Medulla oblongata (tissue), 1 donor: ENCODE measurements around the gene DUOX1.

Source experiments
- DNase-seq: peaks from one replicate; pipeline ENCODE4 v3.0.0-alpha.2; 2015; ENCODE audit errors: extremely low spot score

The DUOX1 gene

DNA sequence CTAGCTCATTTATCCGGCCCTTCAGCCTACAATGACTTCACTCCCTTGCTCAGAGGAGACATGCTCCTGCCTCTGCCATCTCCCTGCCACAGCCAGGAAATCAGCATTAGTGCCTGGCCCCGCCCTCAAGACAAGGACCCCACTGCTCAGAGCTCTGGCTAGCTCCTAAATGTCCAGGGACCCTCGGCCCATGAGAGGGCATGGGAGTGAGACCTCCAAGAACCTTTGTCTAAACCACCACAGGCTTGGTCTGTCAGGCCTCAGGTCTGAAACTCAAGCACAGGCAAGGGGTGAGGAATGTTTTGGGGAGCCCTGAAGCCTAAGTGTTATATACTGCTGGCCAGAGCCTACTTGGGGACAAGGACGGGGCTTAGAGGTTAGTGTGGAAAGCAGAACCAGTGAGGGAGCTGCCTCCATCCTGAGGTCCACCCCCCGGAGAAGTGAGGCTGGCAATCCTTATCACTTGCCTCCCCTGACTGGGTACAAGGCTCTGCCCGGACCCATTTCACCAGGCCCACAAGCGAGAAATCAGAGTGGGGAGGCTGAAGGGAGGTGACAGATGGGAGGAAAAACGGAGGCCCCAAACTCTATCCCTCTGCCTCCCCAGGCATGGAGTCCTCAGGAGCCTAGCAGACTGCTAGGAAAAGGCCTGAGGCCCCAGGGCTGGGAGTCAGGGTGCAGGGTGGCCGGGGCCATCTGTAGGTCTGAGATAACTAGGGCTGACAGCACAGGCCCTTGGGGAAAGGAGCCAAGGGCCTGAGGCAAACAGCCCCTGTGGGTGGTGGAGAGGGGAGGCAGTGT, 39.2 kb downstream of the DUOX1 start:
- no peak for DNase-seq

DNA sequence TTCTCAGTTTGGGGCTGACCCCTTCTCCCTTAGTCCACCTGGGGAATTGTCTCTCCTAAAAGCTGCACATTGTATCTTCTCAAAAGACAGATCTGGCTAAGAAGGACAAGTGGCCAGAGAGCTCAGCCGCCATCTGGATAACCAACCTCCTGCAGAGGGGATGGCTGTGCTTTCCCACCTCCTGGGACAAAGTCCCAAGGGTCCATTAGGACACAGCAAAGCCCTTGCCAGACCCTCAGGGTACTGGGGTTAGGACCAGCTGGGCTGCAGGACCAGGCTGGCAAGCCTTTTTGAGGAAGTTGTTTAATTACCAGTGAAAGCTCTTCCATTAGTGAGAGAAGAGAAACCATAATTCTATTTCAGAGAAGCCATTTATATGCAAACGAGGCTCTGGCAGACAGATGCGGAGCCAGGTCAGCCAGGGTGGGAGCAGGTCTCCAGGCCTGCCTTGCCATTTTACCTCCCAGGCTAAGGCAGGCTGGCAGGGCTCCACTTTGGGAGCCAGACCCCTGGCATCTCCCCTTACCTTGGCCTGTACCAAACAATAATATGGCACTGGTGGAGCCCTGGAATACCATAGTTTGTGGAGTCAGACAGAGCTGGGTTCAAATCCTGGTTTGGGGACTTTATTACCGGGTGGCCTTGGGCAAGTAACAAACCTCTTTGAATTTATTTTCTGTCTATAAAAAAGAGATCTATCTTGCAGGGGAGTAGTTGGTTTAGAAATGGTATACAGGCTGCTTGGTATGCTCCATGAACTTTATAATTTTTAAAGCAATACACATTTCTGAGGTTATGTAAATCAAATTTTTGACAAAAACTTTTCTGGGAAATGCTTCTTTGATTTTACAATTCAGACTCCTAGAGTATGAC, 40.0 kb downstream of the DUOX1 start:
- DNase-seq: no peak

DNA sequence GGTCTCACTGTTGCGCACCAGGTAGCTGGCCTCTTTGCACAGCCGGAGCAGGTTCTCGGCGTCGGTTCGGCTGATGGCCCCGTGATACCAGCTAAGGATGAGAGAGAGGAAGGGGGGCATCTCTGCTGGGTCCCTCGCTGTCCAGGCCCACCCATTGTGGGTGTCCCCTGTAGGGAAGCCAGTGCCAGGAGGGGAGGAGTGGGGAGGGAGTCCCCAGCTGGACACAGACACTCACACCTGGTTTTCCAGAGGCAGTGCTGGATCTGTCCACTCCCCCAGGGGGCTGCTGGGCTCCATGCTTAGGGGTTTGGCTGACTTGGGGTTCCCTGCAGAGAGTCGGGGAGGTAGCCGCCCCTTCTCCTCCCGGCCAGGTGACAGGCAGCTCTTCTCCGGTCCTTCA, 42.1 kb downstream of the DUOX1 start:
- no peak for DNase-seq

DNA sequence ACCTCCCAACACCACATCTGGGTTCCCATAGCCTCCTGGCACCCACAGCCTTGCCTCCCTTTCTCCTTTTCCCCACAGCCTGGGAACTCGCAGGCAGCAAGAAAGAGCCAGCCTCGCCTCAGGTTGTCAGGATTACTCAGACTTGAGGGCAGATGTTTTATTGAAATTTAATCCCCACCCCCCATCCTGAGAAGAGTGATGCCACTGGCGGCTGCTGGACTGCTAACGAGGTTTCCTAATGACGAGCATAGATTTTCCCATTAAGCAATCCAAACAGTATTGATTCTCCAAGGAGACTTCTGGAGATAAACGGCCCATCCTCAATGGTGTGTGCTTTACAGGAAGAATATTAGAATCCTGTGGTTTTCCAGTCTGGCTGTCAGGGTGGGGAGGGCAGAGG, 44.3 kb downstream of the DUOX1 start:
- no peak for DNase-seq

DNA sequence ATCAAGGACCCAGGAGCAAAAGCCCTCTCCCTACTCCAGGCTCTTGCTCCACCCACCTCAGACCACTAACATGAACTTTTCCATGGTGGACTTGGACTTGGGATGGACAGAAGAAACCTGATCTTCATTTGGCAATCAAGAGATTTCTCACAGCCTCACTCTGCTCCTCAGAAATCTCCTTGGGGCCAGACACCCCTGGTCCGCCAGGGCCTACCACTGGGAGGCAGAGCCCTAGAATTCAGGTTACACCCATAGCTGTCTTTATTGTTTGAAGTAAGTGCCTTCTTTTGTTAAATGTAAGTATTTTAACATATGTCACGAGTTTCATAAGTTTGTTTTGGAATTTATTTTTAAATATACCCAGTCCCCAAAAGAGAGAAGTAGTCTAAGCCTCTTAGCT, 44.8 kb downstream of the DUOX1 start:
- no peak for DNase-seq

DNA sequence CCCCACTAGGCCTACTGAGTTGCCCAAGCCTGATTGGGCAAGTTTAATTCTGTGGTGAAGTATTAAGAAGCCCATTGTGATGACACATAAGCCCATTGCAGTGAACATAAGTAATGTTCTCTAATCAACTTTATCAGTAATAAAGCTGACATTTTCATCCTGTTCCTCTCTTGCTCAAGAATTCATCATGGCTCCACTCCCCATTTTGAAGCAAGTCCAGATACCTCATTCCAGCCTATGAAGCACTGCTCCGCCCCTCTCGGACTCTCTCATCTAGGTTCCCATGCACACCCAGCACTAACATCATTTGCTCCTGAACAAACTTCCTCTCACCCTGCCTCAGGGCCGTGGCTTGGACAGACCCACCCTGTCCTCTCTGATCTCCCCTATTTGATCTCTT, 47.5 kb downstream of the DUOX1 start:
- no peak for DNase-seq

DNA sequence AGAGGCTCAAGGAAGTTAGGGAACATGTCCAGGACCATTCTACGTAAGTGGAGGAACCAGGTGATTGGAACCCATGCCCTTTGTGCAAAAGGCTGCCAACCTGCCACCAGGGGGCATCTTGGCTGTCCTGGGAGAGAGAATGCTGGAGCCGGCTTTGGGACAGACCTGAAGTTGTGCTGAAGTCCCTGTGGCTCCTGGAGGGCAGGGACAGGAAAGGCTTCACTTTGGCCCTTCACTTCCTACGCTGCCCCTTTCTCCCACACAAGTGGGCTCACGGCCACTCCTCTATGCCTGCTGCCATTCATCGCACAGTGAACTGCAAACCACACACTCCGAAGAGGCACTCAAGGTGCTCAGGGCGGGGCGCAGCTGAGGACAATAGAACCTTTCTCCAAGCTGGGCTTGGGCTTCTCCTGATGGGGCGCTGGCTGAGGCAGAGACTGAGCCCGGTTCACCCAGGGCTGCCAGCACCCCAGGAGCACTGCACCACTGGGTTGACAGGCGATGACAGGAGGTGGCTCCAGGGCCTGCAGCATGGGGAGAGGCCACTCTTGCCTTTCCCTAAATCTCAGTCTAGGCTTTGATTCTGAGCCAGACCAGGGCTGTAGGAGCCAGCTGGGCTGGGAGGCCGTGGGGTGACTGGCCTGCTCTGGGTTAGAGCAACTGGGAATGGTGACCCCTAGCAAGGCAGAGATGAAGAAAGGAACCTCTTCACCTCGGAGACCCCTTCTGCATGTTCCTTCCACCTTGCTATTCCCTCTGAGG, 49.6 kb downstream of the DUOX1 start:
- DNase-seq: no peak

DNA sequence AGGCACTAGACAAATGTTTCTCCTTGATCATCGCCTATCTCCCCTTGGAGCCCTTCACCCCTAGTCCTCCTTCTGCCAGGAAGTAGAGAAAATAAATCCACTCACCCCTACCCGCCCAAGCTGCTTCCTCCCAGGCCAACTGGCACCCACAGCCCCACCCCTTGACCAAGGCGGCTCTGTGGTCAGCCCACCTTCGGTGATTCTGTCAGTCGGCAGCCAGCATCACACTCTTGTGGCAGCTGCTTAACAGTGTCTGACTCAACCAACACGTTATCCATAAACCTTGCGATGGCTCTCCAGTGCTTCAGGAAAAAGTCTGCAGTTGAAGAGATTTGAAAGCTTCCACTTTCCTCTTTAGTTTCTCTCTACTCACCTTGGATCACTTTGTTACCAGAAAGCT, 50.4 kb downstream of the DUOX1 start:
- DNase-seq: no peak

DNA sequence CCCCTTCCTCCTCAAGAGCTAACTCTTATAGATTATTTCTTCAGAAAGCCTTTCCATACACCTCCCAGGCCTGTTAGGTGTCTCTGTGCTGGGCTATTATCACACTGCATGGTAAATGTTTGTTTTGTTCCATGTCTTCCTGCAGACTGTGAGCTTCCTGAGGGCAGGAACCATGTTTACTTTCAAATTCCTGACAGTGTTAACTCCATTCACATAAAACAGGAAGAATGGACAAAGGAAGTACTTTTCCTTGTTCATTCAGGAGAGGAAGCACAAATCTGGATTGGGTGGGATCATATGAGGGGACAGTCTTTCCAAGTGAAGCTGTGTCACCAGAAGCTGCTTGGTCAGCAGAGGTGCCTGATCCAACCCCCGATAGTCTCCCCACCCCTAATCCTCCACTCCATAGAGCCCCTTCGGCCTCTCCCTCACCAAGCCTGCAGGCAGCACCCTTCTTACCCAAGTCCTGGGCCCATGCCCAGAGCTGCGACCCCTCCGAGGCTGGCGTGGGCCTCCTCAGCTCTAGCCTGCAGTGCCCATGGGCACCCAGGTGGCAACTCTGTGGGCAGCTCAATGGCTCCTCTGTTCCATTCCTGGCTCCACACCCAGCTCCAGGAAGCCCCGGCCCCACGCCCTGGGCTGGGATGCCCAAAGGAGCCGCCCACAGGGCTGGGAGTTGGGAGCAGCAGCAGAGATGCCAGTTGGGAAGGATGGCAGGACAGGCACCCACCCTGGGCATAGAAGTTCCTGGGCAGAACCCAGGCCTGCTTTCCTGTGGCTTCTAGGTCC, 51.0 kb downstream of the DUOX1 start:
- no peak for DNase-seq

DNA sequence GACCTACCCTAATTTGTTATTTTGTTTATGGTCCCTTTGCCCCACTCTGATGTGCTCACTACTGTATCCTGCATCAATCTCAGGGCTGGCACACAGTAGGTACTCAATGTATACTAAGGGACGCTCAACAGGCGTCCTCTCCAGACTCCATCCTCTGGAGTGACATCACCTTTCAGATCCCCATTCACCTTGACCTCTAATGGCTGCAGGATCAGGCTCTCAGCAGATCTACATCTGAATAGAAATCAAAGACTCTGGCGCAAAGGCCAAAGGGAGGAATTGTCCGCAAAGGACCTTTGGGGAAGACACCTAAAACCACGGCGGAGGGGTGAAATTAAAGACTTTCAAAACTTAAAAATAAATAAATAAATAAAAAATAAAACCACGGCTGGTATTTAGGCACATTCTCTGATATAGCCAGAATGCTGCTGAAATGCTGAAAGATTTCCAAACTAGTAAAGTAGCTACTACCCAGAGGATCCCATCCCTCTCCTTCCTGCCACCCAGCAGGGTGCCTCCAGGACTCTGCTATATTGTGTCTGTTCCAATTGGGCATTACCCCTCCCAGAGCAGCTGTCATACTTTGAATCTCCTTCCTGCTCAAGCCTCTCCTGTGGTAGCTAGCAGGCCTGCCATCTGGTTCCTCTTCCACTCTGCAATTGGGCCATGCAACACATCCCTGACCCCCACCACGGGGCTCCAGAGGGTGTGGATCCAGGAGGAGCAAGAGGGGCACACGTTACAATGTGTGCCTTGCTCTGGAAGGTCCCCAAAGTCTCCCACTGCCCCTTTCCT, 51.9 kb downstream of the DUOX1 start:
- DNase-seq: no peak

DNA sequence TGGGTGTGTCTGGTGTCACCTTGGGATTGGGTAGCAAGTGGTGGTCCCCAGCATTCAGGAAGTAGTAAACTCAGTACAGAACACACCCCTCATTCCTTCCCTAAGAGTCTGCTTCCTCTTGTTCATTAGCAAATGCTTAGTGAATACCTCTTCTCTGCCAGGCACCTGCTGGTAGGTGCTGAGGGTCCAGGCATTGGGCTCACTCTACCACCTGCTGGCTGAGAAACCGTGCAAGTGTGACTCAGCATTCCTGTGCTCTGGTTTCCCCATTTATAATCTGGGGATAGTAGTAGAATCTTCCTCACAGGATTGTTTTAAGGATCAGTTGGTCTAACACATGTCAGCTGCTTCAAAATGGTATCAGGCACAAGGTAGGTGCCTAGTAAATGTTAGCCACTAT, 53.2 kb downstream of the DUOX1 start:
- no peak for DNase-seq

DNA sequence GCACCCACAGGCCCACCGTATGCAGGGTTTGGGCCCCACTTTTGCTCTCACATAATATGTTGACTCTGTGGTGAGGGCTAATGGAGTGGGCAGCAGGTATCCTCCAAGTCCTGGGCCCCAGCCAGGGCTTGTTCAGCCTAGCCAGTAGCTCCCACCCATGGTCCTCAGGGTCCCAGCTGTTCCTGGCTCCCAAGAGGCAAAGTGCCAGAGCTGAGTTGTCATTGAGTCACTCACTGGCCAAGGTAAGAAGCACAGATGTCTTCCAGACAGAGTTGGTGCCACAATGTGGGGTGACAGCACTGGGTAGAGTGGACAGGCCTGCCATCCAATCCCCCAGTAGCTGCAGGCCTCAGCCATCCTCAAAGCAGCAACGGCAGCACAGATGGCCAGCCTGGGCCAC, 53.7 kb downstream of the DUOX1 start:
- DNase-seq: no peak

DNA sequence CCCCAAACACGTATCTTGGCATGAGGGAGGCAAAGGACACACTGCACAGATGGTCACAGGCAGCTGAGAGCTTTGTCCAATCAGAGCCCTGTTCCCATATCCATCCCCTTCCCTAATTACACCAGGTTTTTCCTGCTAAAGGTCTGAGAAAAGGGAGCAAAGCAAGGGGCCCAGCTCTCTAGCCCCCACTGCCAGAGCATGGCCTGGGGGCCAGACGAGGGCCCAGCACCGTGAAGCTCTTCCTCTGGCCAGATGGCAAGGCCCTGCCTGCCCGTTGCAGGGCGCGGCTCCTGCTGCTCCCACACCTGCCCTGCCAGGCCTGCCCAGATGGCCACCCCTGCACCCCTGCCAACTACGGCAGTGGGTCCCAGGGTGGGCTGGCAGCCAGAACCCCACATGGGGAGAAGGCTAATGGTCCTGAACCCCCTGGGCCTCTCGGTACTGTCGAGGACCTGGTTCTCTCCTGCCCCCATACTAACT, 54.8 kb downstream of the DUOX1 start:
- no peak for DNase-seq

DNA sequence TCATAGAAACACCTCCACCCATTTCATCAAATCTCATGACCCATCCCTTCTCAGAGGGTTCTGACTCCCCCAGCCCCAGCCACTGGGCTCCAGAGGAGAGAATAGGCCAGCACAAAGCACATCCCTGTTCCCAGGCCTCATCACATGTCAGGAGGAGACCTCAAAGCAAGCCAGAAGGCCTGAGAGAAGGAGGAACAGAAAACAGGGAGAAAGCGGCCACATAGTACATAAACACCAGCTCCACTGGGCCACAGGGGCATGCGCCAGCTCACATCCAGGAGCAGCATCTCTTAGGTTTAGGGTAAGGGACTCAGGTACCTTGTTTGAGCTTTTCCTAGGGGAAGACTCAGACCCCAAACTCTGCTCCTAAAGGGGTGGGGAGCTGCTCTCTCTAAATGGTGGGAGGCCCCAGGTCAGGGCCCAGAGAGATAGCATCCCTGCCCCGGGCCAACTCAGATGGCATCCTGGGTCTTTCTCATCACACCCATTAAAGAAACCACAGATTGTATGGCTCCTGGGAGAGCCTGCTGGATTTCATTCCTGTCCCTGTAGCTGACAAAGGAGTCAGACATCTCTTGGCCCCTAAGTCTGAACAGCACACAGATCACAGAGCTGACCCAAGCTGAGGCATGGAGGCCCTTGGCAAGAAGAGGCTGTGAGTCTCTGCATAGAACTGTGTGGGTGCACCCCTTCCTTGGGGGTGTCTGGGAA, 55.4 kb downstream of the DUOX1 start:
- no peak for DNase-seq

DNA sequence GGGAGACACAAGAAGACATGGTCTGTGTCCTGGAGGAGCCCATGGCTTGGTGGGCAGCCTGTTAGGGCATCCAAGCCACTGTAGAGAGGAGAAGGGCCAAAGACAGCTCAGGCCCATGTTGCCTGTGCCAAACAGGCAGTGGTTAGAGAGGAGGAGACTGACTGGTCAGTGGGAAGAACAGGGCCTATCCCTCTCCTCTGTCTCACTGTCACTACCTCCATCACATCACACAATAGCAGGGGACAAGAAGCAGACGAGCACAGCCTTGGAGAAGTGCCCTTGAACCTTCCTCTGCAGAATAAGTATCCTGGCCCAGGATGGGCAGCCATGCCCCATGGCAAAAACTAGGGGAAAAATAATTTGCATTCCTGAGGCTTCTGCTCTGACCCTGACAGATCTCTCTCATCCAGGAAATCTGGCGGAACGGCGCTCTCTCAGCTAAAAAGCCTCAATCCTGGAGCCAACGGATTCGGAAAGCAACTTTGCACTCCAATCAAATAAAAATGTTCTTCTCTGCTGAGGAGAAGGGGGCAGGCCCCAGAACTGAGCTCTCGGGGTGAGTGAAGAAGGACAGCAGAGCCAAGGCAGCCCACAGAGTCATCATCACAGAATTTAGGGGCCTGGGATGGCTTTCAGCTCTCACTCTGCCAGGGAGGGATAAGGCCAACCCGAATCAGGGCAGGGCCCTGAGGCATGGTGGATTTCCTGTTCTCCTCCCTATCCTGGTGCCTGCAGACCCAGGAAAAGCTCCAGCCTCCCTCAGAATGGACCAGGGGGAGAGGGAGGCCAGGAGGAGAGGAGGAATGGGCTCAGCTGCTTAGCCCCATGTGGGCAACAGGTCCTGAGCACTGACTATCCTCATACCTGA, 56.3 kb downstream of the DUOX1 start:
- no peak for DNase-seq

DNA sequence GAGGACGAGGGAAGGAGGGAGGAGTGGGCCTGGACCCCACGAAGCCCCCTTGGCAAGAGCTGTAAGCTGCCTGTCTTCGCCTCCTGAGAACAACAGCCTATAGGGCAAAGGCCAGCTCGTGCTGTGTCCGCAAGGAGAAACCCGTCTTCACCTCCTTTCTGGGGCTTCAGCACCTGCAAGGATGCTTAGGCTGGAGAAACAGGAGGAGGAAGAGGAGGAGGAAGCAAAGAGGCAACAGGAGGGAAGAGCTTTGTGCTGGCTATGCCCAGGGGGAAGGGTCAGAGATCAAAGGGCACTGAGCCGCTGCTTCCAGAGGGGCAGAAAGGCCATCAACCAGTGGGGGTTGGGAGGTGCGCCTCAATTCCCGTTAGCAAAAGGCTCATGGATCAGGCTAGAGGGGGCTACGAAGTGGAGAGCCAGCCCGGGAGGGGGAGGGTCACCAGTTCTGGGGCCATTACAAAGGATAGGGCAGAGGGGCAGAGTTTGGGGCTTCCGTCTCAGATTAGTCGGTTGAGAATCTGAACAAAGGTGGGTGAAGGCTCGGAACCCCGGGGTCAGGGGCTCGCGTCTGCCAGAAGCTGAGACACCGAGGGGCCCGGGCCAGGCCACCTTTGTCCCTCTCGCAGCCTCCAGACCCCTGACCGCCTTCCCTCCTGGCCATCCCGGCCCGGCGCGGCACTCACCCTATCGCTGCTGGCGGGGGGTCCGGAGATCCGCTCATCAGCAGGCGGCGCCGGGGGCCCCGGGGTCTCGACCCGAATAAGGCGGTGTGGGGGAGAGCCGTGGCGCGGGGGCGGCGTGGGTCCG, 57.2 kb downstream of the DUOX1 start:
- no peak for DNase-seq

DNA sequence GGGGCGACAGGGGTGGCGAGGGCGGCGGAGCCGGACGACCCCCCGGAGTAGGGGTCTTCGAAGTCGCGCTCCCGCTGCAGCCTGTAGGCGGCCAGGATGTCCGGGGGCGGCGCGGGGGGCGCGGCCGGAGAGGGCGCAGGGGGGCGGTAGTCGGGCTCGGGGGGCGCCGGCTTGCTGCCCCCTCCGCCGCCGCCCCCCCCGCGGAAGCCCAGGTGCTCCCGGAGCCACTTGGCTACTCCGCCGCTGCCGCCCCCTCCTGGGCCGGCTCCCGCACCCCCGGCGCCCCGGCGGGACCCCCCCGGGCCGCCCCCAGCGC, 57.7 kb downstream of the DUOX1 start:
- DNase-seq: no peak
